ENCODE data around the gene NDUFA8.

The NDUFA8 gene

DNA sequence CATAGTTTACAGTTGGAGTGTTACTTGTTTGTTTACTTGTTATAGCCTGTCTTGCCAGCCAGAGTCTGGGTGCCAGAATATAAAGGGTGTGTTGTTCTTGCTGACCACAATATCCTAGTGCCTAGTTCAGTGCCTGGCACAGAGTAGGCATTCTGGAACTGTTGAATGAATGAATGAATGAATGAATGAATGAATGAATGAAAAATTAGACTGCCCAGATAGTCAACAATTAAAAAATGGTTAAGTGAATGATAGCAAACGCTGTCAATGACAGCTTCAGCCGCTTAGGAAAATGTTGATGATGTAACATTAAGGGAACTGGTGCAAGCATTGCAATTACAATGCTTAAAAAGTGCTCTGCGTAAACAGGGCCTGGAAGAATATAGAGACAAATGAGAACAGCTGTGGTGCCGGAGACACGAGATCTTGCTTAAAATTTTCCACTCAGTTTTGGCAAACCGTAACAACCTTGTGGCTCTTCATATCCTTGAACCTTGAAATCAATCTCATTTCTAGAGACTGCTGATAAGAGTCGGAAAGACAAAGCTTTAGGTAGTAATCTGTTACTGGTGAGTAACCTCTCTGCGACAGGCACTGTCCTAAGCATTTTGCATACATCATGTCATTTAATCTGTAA is 61.8 kb downstream of the NDUFA8 start:
- no peak for DNase-seq (ENCODE audit: low spot score)

DNA sequence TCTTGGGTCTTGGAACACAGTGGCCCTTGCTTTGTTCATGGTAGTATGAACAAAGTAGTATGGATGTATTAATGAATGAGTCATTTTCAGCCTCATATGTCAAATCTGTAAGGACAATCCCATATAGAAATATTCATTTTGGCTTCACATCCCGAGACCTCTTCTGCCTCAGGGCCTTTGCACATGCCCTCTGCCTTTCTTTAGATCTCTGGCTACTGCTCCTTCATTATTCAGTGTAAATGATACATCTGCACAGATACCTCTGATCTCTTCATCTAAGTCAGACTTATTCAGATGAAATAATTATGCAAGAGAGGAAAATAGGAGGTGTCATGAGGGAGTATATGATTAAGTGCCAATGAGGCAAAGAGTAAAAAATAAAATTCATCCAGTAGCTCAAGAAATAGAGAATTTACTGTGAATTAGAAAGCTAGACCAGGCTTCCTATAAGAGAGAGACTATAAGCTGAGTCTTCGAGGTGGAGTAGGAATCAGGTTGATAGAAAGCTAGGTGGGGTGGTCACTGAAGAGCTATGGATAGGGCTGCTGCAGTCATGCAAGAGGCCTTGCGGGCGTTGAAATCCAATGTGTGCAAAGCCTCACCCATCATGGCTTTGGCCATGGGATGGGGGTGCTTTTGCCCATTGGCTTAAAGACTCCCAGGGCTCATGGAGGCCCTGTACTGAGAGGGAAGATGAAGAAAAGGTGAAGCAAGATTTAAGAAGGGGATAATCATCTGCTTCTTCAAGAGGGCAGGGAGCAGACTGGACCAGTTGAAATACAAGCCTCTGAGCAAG is 62.8 kb downstream of the NDUFA8 start:
- no peak for DNase-seq (ENCODE audit: low spot score)

GRCh38 chr9:122095010-122095767 is 64.4 kb downstream of the NDUFA8 start:
- no peak for DNase-seq (ENCODE audit: low spot score)

All from left forelimb (tissue), 1 donor.